ENCODE results near the gene MAP2K4. TPM values are rescaled to one million over a fixed set of nuclear protein-coding genes. Genes with fewer than 3 reads are reported as not detected.

MAP2K4 gene
- total and polyA plus RNA-seq, 7 donors: 13.5 to 41.3 (median 27.4) TPM

DNA sequence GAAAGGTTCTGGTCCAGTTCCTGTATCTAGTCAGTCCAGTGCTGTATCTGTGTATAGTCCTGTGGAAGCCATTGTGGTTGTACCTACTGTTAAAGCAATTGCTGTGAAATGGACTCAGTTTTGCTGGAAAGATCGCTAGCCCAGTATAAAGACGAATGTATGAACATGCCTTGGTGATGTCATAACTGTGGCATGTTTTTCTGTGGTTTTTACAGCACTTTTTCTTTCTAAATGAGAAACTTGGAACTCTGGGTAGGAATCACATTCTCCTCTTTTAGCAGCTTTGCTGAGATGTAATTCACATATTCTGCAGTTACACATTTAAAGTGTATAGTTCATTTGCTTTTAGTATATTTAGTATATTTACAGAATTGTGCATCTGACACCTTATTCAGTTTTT, 58.1 kb downstream of the MAP2K4 start:
- Histone ChIP-seq H3K27me3 (no peaks in the 10 kb centered on the region), H3K4me3 (no peak overlapping the region), H3K9me3 (no peaks in the 10 kb centered on the region), H3K4me1 (peaks cover 0 to 5% (median 0%) of the 10 kb centered on the region in 4 donors), H3K36me3 (peaks cover 0 to 20% (median 2%) of the 10 kb centered on the region in 4 donors), H3K27ac (no peak overlapping the region)
- TF ChIP-seq EP300 (IDR thresholded peaks at IDR 0.05): no peak
- no peak for TF ChIP-seq POLR2A (IDR thresholded peaks at IDR 0.05)
- TF ChIP-seq, protein P1, sequence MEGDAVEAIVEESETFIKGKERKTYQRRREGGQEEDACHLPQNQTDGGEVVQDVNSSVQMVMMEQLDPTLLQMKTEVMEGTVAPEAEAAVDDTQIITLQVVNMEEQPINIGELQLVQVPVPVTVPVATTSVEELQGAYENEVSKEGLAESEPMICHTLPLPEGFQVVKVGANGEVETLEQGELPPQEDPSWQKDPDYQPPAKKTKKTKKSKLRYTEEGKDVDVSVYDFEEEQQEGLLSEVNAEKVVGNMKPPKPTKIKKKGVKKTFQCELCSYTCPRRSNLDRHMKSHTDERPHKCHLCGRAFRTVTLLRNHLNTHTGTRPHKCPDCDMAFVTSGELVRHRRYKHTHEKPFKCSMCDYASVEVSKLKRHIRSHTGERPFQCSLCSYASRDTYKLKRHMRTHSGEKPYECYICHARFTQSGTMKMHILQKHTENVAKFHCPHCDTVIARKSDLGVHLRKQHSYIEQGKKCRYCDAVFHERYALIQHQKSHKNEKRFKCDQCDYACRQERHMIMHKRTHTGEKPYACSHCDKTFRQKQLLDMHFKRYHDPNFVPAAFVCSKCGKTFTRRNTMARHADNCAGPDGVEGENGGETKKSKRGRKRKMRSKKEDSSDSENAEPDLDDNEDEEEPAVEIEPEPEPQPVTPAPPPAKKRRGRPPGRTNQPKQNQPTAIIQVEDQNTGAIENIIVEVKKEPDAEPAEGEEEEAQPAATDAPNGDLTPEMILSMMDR (IDR thresholded peaks at IDR 0.05): no peak
- no peak for TF ChIP-seq POLR2AphosphoS5 (IDR thresholded peaks at IDR 0.05)
- DNase-seq: no peak
- intact Hi-C loops (cut with DNase I): no loop called here
- WGBS, 2 donors: 78 to 81% methylated on average over 2 of the region's 2 CpGs

DNA sequence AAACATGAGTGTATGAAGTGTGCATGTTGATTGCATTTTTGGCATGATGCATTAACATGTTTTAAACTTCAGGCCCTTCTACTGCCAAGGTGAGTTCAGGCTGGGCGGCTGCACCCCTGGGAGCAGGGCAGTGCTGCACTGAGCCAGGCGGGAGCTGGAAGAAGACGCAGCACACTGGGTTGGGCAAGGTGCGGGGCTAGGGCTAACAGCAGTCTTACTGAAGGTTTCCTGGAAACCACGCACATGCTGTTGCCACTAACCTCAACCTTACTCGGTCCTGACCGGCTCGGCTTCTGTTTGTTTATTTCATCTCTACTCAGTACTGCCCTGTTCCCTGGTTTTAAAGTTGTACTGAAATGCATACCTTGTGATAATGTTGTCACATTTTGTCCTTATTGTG, 61.0 kb downstream of the MAP2K4 start:
- intact Hi-C loops (cut with DNase I): no loop called here
- DNase-seq: no peak
- Histone ChIP-seq H3K27me3 (no peaks in the 10 kb centered on the region), H3K9me3 (no peaks in the 10 kb centered on the region), H3K36me3 (peaks cover 0 to 20% (median 2%) of the 10 kb centered on the region in 4 donors), H3K4me1 (peaks cover 0 to 5% (median 0%) of the 10 kb centered on the region in 4 donors), H3K27ac (no peak overlapping the region), H3K4me3 (no peak overlapping the region)
- no peak for TF ChIP-seq POLR2A (IDR thresholded peaks at IDR 0.05)
- TF ChIP-seq, protein P1 (IDR thresholded peaks at IDR 0.05): no peak
- TF ChIP-seq POLR2AphosphoS5 (IDR thresholded peaks at IDR 0.05): no peak
- no peak for TF ChIP-seq EP300 (IDR thresholded peaks at IDR 0.05)
- 90 to 92% methylated on average over 8 of the region's 8 CpGs for WGBS, 2 donors

DNA sequence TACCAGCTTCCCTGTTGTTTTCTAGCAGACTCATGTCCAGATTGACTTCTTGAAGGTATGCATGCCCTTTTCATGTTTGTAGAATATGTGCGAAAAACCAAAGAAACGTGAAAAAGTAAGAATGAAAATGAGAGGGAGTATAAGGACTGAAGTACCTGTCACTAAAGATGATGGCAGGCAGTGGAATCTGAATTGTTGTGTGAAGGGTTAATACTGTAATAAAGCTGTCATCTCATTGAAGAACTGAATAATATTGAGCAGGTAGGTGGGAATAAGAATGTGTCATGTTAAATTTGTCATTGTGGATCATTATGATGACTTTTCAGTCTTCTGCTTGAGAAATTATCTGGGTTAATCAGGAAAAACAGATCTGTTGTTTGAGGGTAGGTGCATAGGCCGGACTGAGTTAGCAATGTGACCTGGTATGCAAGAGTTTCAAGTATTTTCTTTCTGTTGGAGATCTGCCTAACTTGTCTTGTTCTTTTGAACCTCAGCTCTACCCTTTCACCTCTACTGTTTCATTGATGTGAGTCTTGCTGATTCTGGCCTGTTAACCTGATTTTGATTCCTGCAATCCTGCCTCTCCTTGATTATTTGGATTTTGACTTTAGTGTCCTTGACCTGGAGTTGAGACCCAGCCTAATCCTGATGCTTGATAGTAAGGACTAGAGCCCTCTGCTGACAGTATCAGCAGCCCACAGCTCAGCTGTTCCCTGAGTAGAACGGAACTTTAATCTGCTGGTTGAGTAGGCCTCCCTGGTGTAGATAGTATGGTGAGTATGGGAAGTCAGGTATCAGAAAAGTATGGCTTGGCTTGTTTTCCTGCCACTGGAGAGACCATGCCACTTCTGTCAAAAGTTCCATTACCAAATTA, 64.6 kb downstream of the MAP2K4 start:
- 94 to 97% methylated on average over 4 of the region's 4 CpGs for WGBS, 2 donors
- no peak for DNase-seq
- Histone ChIP-seq H3K27ac (no peak overlapping the region), H3K27me3 (no peaks in the 10 kb centered on the region), H3K9me3 (no peaks in the 10 kb centered on the region), H3K4me3 (no peak overlapping the region), H3K4me1 (no peaks in the 10 kb centered on the region), H3K36me3 (peaks cover 0 to 10% (median 2%) of the 10 kb centered on the region in 4 donors)
- TF ChIP-seq, protein P1 (IDR thresholded peaks at IDR 0.05): no peak
- no peak for TF ChIP-seq EP300 (IDR thresholded peaks at IDR 0.05)
- no peak for TF ChIP-seq POLR2A (IDR thresholded peaks at IDR 0.05)
- TF ChIP-seq POLR2AphosphoS5 (IDR thresholded peaks at IDR 0.05): no peak
- intact Hi-C loops (cut with DNase I): no loop called here

DNA sequence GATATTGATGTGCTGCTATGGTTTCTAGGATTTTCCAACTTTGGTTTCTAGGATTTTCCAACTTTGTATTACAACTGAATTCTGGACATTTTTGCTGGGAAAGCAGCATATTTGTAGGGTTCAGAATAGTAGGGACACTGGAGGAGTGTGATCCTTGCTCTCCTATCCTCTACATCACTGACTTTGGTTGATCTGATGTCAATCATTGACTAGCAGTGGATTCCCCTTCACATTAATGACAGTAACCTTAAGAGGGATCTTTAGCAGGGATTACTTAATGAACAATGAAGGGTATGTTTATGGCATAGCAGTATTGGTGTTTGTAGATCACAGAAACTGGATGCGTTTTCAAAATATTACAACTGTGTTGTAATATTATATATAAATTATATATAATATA, 67.4 kb downstream of the MAP2K4 start:
- H3K36me3 ChIP-seq: no peaks in the 10 kb centered on the region
- no peaks in the 10 kb centered on the region for H3K4me1 ChIP-seq
- H3K27me3 ChIP-seq: no peaks in the 10 kb centered on the region
- WGBS, 2 donors: 97 to 98% methylated on average over 1 of the region's 1 CpG
- H3K4me3 ChIP-seq: no peak overlapping the region
- H3K27ac ChIP-seq: no peak overlapping the region
- intact Hi-C loops (cut with DNase I): no loop called here
- H3K9me3 ChIP-seq: no peaks in the 10 kb centered on the region
- DNase-seq: no peak
- no peak for TF ChIP-seq POLR2A (IDR thresholded peaks at IDR 0.05)

DNA sequence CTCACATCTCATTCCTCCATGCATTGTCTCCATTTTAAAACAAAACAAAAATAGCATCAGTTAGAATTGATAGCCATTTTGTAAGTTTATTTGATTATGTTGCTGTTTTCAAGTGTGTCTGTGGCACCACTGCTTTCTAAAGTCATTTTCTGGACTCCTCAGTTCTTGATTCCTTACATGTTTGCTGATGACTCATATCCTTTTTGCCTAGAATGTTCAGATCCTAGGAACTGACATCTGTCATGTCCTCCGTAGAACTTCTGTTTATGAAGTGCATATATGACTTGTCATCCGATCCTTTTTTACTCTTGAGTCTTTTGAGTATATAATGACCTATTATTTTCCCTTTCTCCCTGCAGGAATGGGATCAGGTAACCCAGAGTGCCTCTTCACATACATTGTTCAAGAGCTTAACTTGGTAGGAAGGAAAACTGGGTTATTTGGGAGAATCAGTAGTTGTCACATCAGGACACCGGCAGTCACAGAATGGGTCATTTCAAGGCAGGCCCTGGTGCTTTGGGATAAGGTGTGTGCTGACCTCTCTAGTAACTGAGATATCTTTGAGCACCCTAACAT, 69.2 kb downstream of the MAP2K4 start:
- H3K27me3 ChIP-seq: no peaks in the 10 kb centered on the region
- intact Hi-C loops (cut with DNase I): no loop called here
- H3K27ac ChIP-seq: no peak overlapping the region
- no peak for TF ChIP-seq POLR2AphosphoS5 (IDR thresholded peaks at IDR 0.05)
- TF ChIP-seq EP300 (IDR thresholded peaks at IDR 0.05): no peak
- TF ChIP-seq, protein P1 (IDR thresholded peaks at IDR 0.05): no peak
- TF ChIP-seq POLR2A (IDR thresholded peaks at IDR 0.05): no peak
- WGBS, 2 donors: 77 to 88% methylated on average over 3 of the region's 3 CpGs
- H3K4me3 ChIP-seq: no peak overlapping the region
- no peak for DNase-seq
- H3K36me3 ChIP-seq: no peaks in the 10 kb centered on the region
- H3K9me3 ChIP-seq: no peaks in the 10 kb centered on the region
- H3K4me1 ChIP-seq: no peaks in the 10 kb centered on the region

Measured in sigmoid colon (tissue), 7 donors.